Ishikawa (cell line): ENCODE measurements around the gene ZNF84.

Source experiments
- CEBPB ChIP-seq: IDR thresholded peaks from 2 replicates; pipeline ENCODE4 v1.6.1; 2012
- CREB1 ChIP-seq: IDR thresholded peaks from 2 replicates; pipeline ENCODE4 v1.6.1; 2012; ENCODE audit warnings: low read depth
- EGR1 ChIP-seq: IDR thresholded peaks from 2 replicates; pipeline ENCODE4 v1.6.1; 2012
- EP300 ChIP-seq: IDR thresholded peaks from 2 replicates; pipeline ENCODE4 v1.6.1; 2012; ENCODE audit warnings: borderline replicate concordance
- FOXM1 ChIP-seq: IDR thresholded peaks from 2 replicates; pipeline ENCODE4 v1.6.1; 2012; ENCODE audit warnings: low read depth, borderline replicate concordance
- MAX ChIP-seq: IDR thresholded peaks from 2 replicates; pipeline ENCODE4 v1.6.1; 2012
- NFIC ChIP-seq: IDR thresholded peaks from 2 replicates; pipeline ENCODE4 v1.6.1; 2012
- RAD21 ChIP-seq: IDR thresholded peaks from 2 replicates; pipeline ENCODE4 v1.6.1; 2012; ENCODE audit warnings: low read depth
- REST ChIP-seq: IDR thresholded peaks from 2 replicates; pipeline ENCODE4 v1.6.1; 2012; ENCODE audit warnings: low read depth, mild to moderate bottlenecking
- TAF1 ChIP-seq: IDR thresholded peaks from 2 replicates; pipeline ENCODE4 v1.6.1; 2012; ENCODE audit warnings: low read depth, mild to moderate bottlenecking
- TCF12 ChIP-seq: IDR thresholded peaks from 2 replicates; pipeline ENCODE4 v1.6.1; 2012; ENCODE audit warnings: low read depth
- TEAD4 ChIP-seq: IDR thresholded peaks from 2 replicates; pipeline ENCODE4 v1.6.1; 2012
- USF1 ChIP-seq: IDR thresholded peaks from 2 replicates; pipeline ENCODE4 v1.6.1; 2012
- YY1 ChIP-seq: IDR thresholded peaks from 2 replicates; pipeline ENCODE4 v1.6.1; 2012; ENCODE audit warnings: low read depth
- ZBTB7A ChIP-seq: IDR thresholded peaks from 2 replicates; pipeline ENCODE4 v1.6.1; 2012; ENCODE audit warnings: low read depth

ZNF84 gene

GRCh38 chr12:133037207-133038005 lies at the start of gene ZNF84:
Gene ZNF84, plus strand, starts transcription at chr12:133037509. Its CDS starts 3,959 bp downstream, at chr12:133041468.
- TF ChIP-seq EGR1 (peak; percentile 10; the same call in 1 of the 2 replicates), CREB1 (no peak), CEBPB (no peak), REST (no peak), USF1 (peak; percentile 95), TAF1 (peak; percentile 71; the same call in 1 of the 2 replicates), ZBTB7A (no peak), YY1 (0 out of 2 replicates have a peak, but pooled peaks have one; percentile 40), FOXM1 (no peak), MAX (peak; percentile 95), EP300 (no peak), NFIC (no peak), RAD21 (no peak), TEAD4 (no peak), TCF12 (peak; percentile 14; the same call in 1 of the 2 replicates)

- TF ChIP-seq FOXM1 (no peak), ZBTB7A (no peak), EP300 (no peak), NFIC (no peak), TEAD4 (no peak), TAF1 (no peak), USF1 (no peak), CREB1 (no peak), CEBPB (no peak), MAX (no peak), TCF12 (no peak), REST (no peak), RAD21 (no peak), EGR1 (no peak), YY1 (no peak)
Observed at GRCh38 chr12:132998741-132999140, 38.6 kb upstream of the ZNF84 start.

- TF ChIP-seq ZBTB7A (no peak), YY1 (no peak), TCF12 (no peak), USF1 (no peak), REST (no peak), TAF1 (no peak), TEAD4 (no peak), CEBPB (no peak)
Observed at GRCh38 chr12:133010657-133011297, 26.5 kb upstream of the ZNF84 start.
